GM18498 (cell line): ENCODE results near the gene LASP1NB.
"Not testable (repeated sequence)": the region's sequence is repeated elsewhere in the genome, so short reads cannot be mapped to it uniquely, and the experiment has no call there.

ENCODE experiments used
- ATAC-seq: cut with Tn5 transposase; IDR thresholded peaks from one replicate; pipeline ENCODE4 v1.9.1; 2021; ENCODE audit warnings: mild to moderate bottlenecking, moderate library complexity; ENCODE audit not compliant: unreplicated experiment

LASP1NB gene

GRCh38 chr17:38916771-38917170 is 8.6 kb upstream of the LASP1NB start:
- no peak for ATAC-seq

GRCh38 chr17:38917259-38917658 is 8.2 kb upstream of the LASP1NB start:
- no peak for ATAC-seq

- no peak for ATAC-seq
Observed at GRCh38 chr17:38918129-38918913, 7.1 kb upstream of the LASP1NB start.

- no peak for ATAC-seq
Observed at GRCh38 chr17:38918916-38919315, 6.5 kb upstream of the LASP1NB start.

GRCh38 chr17:38919316-38920078 is 5.9 kb upstream of the LASP1NB start:
- no peak for ATAC-seq

GRCh38 chr17:38920374-38921291 is 4.8 kb upstream of the LASP1NB start:
- no peak for ATAC-seq

GRCh38 chr17:38921756-38922411 is 3.5 kb upstream of the LASP1NB start:
- ATAC-seq, result no peak

GRCh38 chr17:38922538-38923297 is 2.7 kb upstream of the LASP1NB start:
- no peak for ATAC-seq

GRCh38 chr17:38926293-38927070 is 1.1 kb downstream of the LASP1NB start:
- ATAC-seq, result no peak

- not testable (repeated sequence) for ATAC-seq
Observed at GRCh38 chr17:38930782-38931181, 5.4 kb downstream of the LASP1NB start.

GRCh38 chr17:38933962-38934361 is 8.5 kb downstream of the LASP1NB start:
- ATAC-seq, result not testable (repeated sequence)

GRCh38 chr17:38939987-38940386 is 14.6 kb downstream of the LASP1NB start:
- no peak for ATAC-seq

- ATAC-seq, result no peak
Observed at GRCh38 chr17:38940404-38940803, 15.0 kb downstream of the LASP1NB start.

GRCh38 chr17:38942696-38943334 is 17.4 kb downstream of the LASP1NB start:
- no peak for ATAC-seq

- no peak for ATAC-seq
Observed at GRCh38 chr17:38943607-38944006, 18.2 kb downstream of the LASP1NB start.

- no peak for ATAC-seq
Observed at GRCh38 chr17:38947189-38947588, 21.8 kb downstream of the LASP1NB start.

GRCh38 chr17:38953800-38954199 is 28.4 kb downstream of the LASP1NB start:
- not testable (repeated sequence) for ATAC-seq

- no peak for ATAC-seq
Observed at GRCh38 chr17:38958326-38958725, 32.9 kb downstream of the LASP1NB start.

GRCh38 chr17:38958756-38959155 is 33.3 kb downstream of the LASP1NB start:
- no peak for ATAC-seq
